Activated naive CD4-positive, alpha-beta T cell treated with anti-CD3 and anti-CD28 coated beads, Interleukin-2, amount 50 U/mL, for 24 hours (primary cell): Measurements from ENCODE around the gene GALC.
"Not testable (repeated sequence)": the region's sequence is repeated elsewhere in the genome, so short reads cannot be mapped to it uniquely, and the experiment has no call there.

Experiments used
- H3K27ac Mint-ChIP-seq: one replicate; pipeline ENCODE4 v1.8.0; 2021; ENCODE audit warnings: mild to moderate bottlenecking, mixed read lengths
- H3K27me3 Mint-ChIP-seq: one replicate; pipeline ENCODE4 v1.8.0; 2021; ENCODE audit warnings: mixed read lengths
- H3K36me3 Mint-ChIP-seq: one replicate; pipeline ENCODE4 v1.8.0; 2021; ENCODE audit warnings: mixed read lengths
- H3K4me1 Mint-ChIP-seq: one replicate; pipeline ENCODE4 v1.8.0; 2021; ENCODE audit warnings: mixed read lengths
- H3K4me3 Mint-ChIP-seq: one replicate; pipeline ENCODE4 v1.8.0; 2021; ENCODE audit warnings: mild to moderate bottlenecking, mixed read lengths
- H3K9me3 Mint-ChIP-seq: one replicate; pipeline ENCODE4 v1.8.0; 2021; ENCODE audit warnings: mixed read lengths

GALC gene

GRCh38 chr14:87992718-87993628 is at the start of gene GALC:
TSS of gene GALC (minus strand) at chr14:87993182. CDS start at chr14:87993164, 18 bp downstream.
- Mint-ChIP-seq H3K27ac (peak within 1 kb of the TSS; percentile 99), H3K4me3 (peak within 1 kb of the TSS; percentile 99), H3K36me3 (peaks cover 3% of the 10 kb centered on the region), H3K9me3 (no peaks in the 10 kb centered on the region), H3K27me3 (no peaks in the 10 kb centered on the region), H3K4me1 (peaks cover 69% of the 10 kb centered on the region)

DNA sequence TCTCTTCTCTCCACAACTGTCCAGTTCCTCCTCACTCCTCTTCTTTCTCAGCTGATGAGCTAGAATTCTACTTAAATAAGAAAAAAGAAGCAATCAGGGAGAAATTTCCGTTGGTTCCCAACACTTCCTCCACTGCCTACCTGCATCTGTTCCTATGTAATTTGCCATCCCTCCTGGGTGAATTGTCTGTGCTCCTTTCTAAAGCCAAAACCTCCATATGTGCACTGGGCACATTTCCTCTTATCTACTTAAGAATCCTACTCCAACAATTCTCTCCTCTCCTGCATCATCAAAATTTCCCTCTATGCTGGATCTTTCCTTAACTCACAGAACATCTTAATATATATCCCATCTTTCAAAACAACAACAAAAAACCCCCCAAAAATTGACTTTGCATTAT is 47.2 kb upstream of the GALC start:
- Mint-ChIP-seq H3K36me3 (no peaks in the 10 kb centered on the region), H3K9me3 (no peaks in the 10 kb centered on the region), H3K4me3 (no peak overlapping the region), H3K27me3 (no peaks in the 10 kb centered on the region), H3K4me1 (peaks cover 6% of the 10 kb centered on the region), H3K27ac (no peak overlapping the region)

DNA sequence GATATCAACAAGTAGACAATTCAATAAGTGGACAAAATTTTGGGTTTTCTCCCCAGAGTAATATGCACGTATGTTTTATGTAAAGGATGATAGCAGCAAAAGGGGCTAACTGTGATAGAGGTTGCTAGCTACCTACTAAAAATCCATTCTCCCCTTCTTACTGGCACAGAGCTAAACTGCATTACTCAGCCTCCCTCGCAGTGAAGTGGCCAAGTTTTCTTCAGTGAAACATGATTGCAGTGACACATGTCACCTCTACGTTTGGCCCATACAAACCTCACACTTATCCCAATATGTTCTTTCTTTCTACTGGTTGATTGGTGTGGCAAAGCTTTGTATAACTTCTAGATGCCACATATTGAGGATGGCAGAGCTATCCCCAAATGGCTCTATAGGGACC is 46.2 kb upstream of the GALC start:
- H3K4me3 Mint-ChIP-seq, result no peak overlapping the region
- H3K27me3 Mint-ChIP-seq, result no peaks in the 10 kb centered on the region
- no peak overlapping the region for H3K27ac Mint-ChIP-seq
- no peaks in the 10 kb centered on the region for H3K36me3 Mint-ChIP-seq
- peaks cover 6% of the 10 kb centered on the region for H3K4me1 Mint-ChIP-seq
- no peaks in the 10 kb centered on the region for H3K9me3 Mint-ChIP-seq

- Mint-ChIP-seq H3K27ac (no peak overlapping the region), H3K4me1 (peaks cover 6% of the 10 kb centered on the region), H3K4me3 (no peak overlapping the region), H3K27me3 (no peaks in the 10 kb centered on the region), H3K36me3 (no peaks in the 10 kb centered on the region), H3K9me3 (no peaks in the 10 kb centered on the region)
These were observed 44.3 kb upstream of the GALC start for GRCh38 chr14:88037325-88037724.

GRCh38 chr14:88036422-88036821 is 43.4 kb upstream of the GALC start:
- no peaks in the 10 kb centered on the region for H3K36me3 Mint-ChIP-seq
- no peak overlapping the region for H3K27ac Mint-ChIP-seq
- H3K4me1 Mint-ChIP-seq, result peaks cover 9% of the 10 kb centered on the region
- no peaks in the 10 kb centered on the region for H3K9me3 Mint-ChIP-seq
- H3K4me3 Mint-ChIP-seq, result no peak overlapping the region
- H3K27me3 Mint-ChIP-seq, result no peaks in the 10 kb centered on the region

- Mint-ChIP-seq H3K36me3 (no peaks in the 10 kb centered on the region), H3K4me3 (no peak overlapping the region), H3K27me3 (no peaks in the 10 kb centered on the region), H3K9me3 (no peaks in the 10 kb centered on the region), H3K4me1 (peaks cover 29% of the 10 kb centered on the region), H3K27ac (no peak overlapping the region)
These were observed 41.1 kb upstream of the GALC start for GRCh38 chr14:88034076-88034475.

GRCh38 chr14:88032373-88032772 is 39.4 kb upstream of the GALC start:
- Mint-ChIP-seq H3K4me1 (peaks cover 39% of the 10 kb centered on the region), H3K27me3 (no peaks in the 10 kb centered on the region), H3K27ac (no peak overlapping the region), H3K36me3 (no peaks in the 10 kb centered on the region), H3K9me3 (no peaks in the 10 kb centered on the region), H3K4me3 (no peak overlapping the region)

DNA sequence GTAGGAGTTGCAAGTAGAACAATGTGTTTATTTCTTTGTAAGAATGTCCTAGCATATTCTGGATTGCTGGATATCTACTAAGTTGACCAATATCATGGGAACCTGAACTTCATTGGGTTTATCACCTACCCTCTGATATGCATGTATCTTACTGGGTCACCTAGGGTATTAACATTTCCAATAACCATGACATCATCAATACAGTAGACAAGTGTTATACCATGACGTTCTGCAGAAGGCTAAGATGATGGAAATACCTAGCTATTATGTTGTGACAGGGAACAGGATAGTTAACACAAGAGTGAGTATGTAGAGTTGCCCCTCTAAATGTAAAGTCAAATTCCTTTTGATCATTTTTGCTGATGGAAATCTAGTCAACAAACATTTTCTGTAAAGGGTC is 37.9 kb upstream of the GALC start:
- H3K27ac Mint-ChIP-seq, result no peak overlapping the region
- no peak overlapping the region for H3K4me3 Mint-ChIP-seq
- no peaks in the 10 kb centered on the region for H3K27me3 Mint-ChIP-seq
- no peaks in the 10 kb centered on the region for H3K9me3 Mint-ChIP-seq
- H3K4me1 Mint-ChIP-seq, result peaks cover 54% of the 10 kb centered on the region
- no peaks in the 10 kb centered on the region for H3K36me3 Mint-ChIP-seq

GRCh38 chr14:88030079-88030478 is 37.1 kb upstream of the GALC start:
- Mint-ChIP-seq H3K4me1 (peaks cover 62% of the 10 kb centered on the region), H3K36me3 (no peaks in the 10 kb centered on the region), H3K27me3 (no peaks in the 10 kb centered on the region), H3K4me3 (no peak overlapping the region), H3K27ac (no peak overlapping the region), H3K9me3 (no peaks in the 10 kb centered on the region)

DNA sequence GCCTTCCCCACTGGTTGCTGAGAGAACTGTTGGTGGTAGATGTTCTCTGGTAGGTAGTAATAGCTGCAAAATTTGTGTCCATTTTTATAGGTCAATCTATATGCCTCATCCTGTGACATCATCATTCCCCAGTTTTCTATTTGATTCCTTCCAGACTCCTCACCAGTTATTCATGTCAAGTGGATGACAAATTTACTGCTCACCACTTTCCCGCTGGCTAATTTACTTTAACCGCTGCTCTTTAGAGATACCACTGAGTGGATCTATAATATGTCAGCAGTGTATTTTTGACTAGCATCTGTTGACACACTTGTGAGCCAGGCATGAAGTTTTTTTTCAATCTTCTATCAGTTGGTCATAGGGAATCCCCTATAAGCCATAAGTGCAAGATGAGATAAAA is 36.5 kb upstream of the GALC start:
- H3K27me3 Mint-ChIP-seq, result no peaks in the 10 kb centered on the region
- no peaks in the 10 kb centered on the region for H3K36me3 Mint-ChIP-seq
- H3K27ac Mint-ChIP-seq, result peak overlapping the region; percentile 27
- H3K4me1 Mint-ChIP-seq, result peaks cover 68% of the 10 kb centered on the region
- no peak overlapping the region for H3K4me3 Mint-ChIP-seq
- H3K9me3 Mint-ChIP-seq, result no peaks in the 10 kb centered on the region

- Mint-ChIP-seq H3K4me1 (peaks cover 91% of the 10 kb centered on the region), H3K27ac (peak overlapping the region; percentile 91), H3K36me3 (no peaks in the 10 kb centered on the region), H3K27me3 (no peaks in the 10 kb centered on the region), H3K9me3 (no peaks in the 10 kb centered on the region), H3K4me3 (peak overlapping the region; percentile 69)
These were observed 33.9 kb upstream of the GALC start for GRCh38 chr14:88026890-88027289.

DNA sequence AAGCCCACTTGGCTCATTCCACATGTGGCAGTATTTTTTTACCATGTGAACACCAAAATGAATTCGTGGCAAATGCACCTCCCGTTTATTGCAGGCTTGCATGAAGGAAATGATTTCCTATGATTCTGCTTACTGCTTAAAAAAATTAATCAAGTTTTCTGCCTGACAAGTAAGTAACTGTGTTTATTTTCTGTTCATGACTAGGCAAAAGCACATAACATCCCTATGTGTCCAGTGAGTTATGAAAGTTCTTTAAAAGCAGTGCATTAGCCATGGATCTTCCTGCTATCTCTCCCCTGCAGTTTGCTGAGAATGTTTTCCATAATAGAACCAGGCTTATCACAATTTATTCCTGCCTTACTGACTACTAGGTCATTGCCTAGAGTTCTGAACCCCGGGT is 32.3 kb upstream of the GALC start:
- no peak overlapping the region for H3K4me3 Mint-ChIP-seq
- H3K36me3 Mint-ChIP-seq, result no peaks in the 10 kb centered on the region
- peaks cover 88% of the 10 kb centered on the region for H3K4me1 Mint-ChIP-seq
- H3K27me3 Mint-ChIP-seq, result no peaks in the 10 kb centered on the region
- H3K9me3 Mint-ChIP-seq, result peaks cover 5% of the 10 kb centered on the region
- H3K27ac Mint-ChIP-seq, result peak overlapping the region; percentile 69

- H3K9me3 Mint-ChIP-seq, H3K4me3 Mint-ChIP-seq, H3K27me3 Mint-ChIP-seq, H3K36me3 Mint-ChIP-seq: not testable (repeated sequence)
- Mint-ChIP-seq H3K4me1 (peaks cover 88% of the 10 kb centered on the region), H3K27ac (peak overlapping the region; percentile 92)
These were observed 31.5 kb upstream of the GALC start for GRCh38 chr14:88024252-88025086.

DNA sequence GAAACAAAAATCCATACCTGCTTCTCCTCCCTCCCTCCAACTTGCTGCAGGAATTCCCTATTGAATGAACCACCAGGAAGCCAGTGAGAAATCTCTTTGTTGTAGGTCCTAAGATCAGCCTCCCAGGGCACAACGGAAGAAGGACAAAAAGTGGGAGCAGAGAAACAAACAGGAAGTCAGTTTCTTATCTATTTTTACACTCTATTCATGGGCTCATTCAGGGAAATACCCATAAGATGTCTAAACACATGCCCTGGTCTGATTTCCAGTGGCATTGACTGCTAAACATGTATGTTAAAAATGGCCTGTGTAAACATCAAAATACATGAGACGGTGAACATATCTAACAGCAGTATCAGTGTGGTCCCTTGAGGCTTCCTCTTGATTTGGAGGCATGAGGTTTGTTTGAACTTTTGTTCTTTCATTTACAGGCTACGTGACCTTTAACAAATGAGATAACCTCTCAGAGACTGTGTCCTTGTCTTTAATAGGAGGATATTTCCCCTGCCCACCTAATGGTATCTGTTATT is 30.7 kb upstream of the GALC start:
- H3K36me3 Mint-ChIP-seq, result no peaks in the 10 kb centered on the region
- peaks cover 5% of the 10 kb centered on the region for H3K9me3 Mint-ChIP-seq
- peak overlapping the region; percentile 92 for H3K27ac Mint-ChIP-seq
- H3K27me3 Mint-ChIP-seq, result no peaks in the 10 kb centered on the region
- no peak overlapping the region for H3K4me3 Mint-ChIP-seq
- H3K4me1 Mint-ChIP-seq, result peaks cover 85% of the 10 kb centered on the region

- H3K36me3 Mint-ChIP-seq, result peaks cover 8% of the 10 kb centered on the region
- no peak overlapping the region for H3K4me3 Mint-ChIP-seq
These were observed 24.6 kb upstream of the GALC start for GRCh38 chr14:88017535-88017934.

GRCh38 chr14:88016768-88017167 is 23.8 kb upstream of the GALC start:
- Mint-ChIP-seq H3K36me3 (peaks cover 9% of the 10 kb centered on the region), H3K4me3 (no peak overlapping the region), H3K27me3 (no peaks in the 10 kb centered on the region), H3K4me1 (peaks cover 54% of the 10 kb centered on the region), H3K9me3 (peaks cover 5% of the 10 kb centered on the region), H3K27ac (no peak overlapping the region)

More at GRCh38 chr14:88017535-88017934, 24.6 kb upstream of the GALC start:
- Mint-ChIP-seq H3K9me3 (peaks cover 5% of the 10 kb centered on the region), H3K27me3 (no peaks in the 10 kb centered on the region), H3K27ac (peak overlapping the region; percentile 70), H3K4me1 (peaks cover 52% of the 10 kb centered on the region)
